Lower lobe of right lung (tissue), 2 donors: ENCODE measurements around the gene ZNF223. TPM values are rescaled to one million over a fixed set of nuclear protein-coding genes. Genes with fewer than 3 reads are reported as not detected.

Experiments
- ATAC-seq, 2 donors: fragments of 200-7000 bp; cut with Tn5 transposase; one replicate each; pipeline ENCODE4 v1.9.1; 2020 to 2022; ENCODE audit warnings: mild to moderate bottlenecking in 2 of 2, moderate library complexity in 2 of 2
- DNase-seq: peaks from one replicate; pipeline ENCODE4 v3.0.0-alpha.2; 2020
- H3K27ac ChIP-seq: fragments of 200-600 bp; one replicate; pipeline ENCODE4 v1.8.0; 2022
- H3K27me3 ChIP-seq: fragments of 200-600 bp; one replicate; pipeline ENCODE4 v1.8.0; 2022; ENCODE audit warnings: low read depth
- H3K36me3 ChIP-seq: fragments of 200-600 bp; one replicate; pipeline ENCODE4 v1.8.0; 2022; ENCODE audit warnings: mild to moderate bottlenecking
- H3K4me1 ChIP-seq: fragments of 200-600 bp; one replicate; pipeline ENCODE4 v1.8.0; 2022
- H3K4me3 ChIP-seq: fragments of 200-600 bp; one replicate; pipeline ENCODE4 v1.8.0; 2022; ENCODE audit warnings: mild to moderate bottlenecking
- H3K9me3 ChIP-seq: fragments of 200-600 bp; one replicate; pipeline ENCODE4 v1.8.0; 2022
- intact Hi-C: fragments of 100-400 bp; cut with DNase I; formaldehyde crosslinking; loops from one replicate; pipeline ENCODE4 v1.11.0; 2022
- total RNA-seq: library from RNA; stranded (reverse); fragmentation: NEBNext Ultra II Directional; extraction: Animal tissue kit (Norgen Biotek cat#: 25700); gene quantifications from one replicate; pipeline ENCODE4 v1.2.1, GENCODE V29; 2021
- TF ChIP-seq, protein P1 (sequence below): fragments of 200-600 bp; IDR thresholded peaks from one replicate; pipeline ENCODE4 v1.8.0; 2022; ENCODE audit warnings: antibody characterized with exemption, mild to moderate bottlenecking
- donor health status: DM: no; HTN: yes; CAD: no; lungs with severe emphysema.

The ZNF223 gene
- total RNA-seq, 1 donor from 2014 or later = 5.7 TPM

DNA sequence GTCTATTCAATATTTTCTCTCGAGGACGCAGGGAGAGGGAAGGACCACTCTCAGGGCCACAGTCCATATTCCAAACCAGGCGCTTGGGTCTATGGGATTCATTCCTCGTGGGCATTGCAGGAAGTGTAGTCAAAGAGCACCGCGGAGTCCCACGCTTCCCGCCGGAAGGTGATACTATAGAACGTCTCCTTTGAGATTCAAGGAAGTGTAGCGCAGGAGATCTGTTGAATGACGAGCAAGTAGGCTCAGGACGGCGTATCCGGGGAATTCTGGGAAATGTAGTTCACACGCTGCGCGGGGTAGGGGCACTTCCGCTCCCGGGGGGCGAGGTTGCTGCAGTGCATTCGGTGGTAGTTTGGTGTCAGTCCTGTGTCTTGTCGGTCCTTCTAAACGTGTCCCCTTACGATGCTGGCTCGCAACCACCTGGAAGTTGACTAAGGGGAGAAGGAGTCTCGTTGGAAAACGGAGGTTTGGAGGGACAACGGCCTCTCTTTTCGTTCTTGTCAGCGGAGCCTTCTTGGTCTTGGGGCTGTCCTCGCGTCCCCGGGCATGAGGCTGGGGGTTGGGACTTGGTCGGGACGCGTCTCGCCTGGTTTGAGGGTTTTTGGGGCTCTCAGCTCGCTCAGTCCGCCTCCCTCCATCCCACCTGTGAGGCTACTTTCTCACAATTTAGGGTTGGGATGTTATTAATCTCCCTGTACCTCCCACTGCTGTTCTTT is 20.1 kb downstream of the ZNF223 start, which contains the start of gene ZNF284:
Gene ZNF284, plus strand, starts transcription at position 336 of the 719 bp plus-strand sequence. CDS start 4,231 bp downstream, outside the sequence.
- DNase-seq (peak; percentile 84), ATAC-seq (peak; percentile 98 to 100)
- Histone ChIP-seq H3K9me3 (peaks cover 27% of the 10 kb centered on the region), H3K27me3 (no peaks in the 10 kb centered on the region), H3K36me3 (no peaks in the 10 kb centered on the region), H3K27ac (peak within 1 kb of the TSS; percentile 53), H3K4me3 (peak within 1 kb of the TSS; percentile 70), H3K4me1 (peaks cover 9% of the 10 kb centered on the region)
- intact Hi-C loops = no loop called here
- TF ChIP-seq, protein P1, sequence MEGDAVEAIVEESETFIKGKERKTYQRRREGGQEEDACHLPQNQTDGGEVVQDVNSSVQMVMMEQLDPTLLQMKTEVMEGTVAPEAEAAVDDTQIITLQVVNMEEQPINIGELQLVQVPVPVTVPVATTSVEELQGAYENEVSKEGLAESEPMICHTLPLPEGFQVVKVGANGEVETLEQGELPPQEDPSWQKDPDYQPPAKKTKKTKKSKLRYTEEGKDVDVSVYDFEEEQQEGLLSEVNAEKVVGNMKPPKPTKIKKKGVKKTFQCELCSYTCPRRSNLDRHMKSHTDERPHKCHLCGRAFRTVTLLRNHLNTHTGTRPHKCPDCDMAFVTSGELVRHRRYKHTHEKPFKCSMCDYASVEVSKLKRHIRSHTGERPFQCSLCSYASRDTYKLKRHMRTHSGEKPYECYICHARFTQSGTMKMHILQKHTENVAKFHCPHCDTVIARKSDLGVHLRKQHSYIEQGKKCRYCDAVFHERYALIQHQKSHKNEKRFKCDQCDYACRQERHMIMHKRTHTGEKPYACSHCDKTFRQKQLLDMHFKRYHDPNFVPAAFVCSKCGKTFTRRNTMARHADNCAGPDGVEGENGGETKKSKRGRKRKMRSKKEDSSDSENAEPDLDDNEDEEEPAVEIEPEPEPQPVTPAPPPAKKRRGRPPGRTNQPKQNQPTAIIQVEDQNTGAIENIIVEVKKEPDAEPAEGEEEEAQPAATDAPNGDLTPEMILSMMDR = no peak

- TF ChIP-seq, protein P1 = no peak
- H3K9me3 ChIP-seq = peaks cover 19% of the 10 kb centered on the region
- no peak overlapping the region for H3K27ac ChIP-seq
- H3K4me1 ChIP-seq = peaks cover 9% of the 10 kb centered on the region
- ATAC-seq = peak in 1 of 2 donors; percentile 40
- DNase-seq = no peak
- H3K27me3 ChIP-seq = no peaks in the 10 kb centered on the region
- H3K4me3 ChIP-seq = peak overlapping the region; percentile 70
- intact Hi-C loops = no loop called here
- peaks cover 2% of the 10 kb centered on the region for H3K36me3 ChIP-seq
Observed at GRCh38 chr19:44072543-44073401, 20.9 kb downstream of the ZNF223 start.

DNA sequence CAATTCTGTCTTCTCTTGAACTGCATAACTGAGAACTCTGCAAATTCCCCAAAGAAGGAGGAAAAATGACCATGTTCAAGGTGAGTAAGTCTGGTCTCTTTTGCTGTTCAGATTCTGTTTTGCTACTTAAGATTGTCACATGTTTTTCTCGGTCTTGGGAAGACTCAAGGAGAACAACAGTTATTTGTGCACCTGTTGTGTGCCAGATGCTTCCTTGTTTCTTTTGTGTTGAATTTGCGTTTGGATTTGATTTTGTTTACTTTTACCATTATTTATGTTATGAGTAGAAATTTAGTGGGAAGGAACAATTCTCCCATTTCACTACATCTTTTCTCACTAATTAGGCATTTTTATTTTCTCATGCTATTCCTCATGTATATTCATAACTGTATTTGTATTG is 24.5 kb downstream of the ZNF223 start:
- Histone ChIP-seq H3K36me3 (peaks cover 18% of the 10 kb centered on the region), H3K4me3 (no peak overlapping the region), H3K27me3 (no peaks in the 10 kb centered on the region), H3K9me3 (no peaks in the 10 kb centered on the region), H3K4me1 (peaks cover 9% of the 10 kb centered on the region), H3K27ac (no peak overlapping the region)
- intact Hi-C loops = no loop called here
- no peak for ATAC-seq
- TF ChIP-seq, protein P1 = no peak
- DNase-seq = no peak

DNA sequence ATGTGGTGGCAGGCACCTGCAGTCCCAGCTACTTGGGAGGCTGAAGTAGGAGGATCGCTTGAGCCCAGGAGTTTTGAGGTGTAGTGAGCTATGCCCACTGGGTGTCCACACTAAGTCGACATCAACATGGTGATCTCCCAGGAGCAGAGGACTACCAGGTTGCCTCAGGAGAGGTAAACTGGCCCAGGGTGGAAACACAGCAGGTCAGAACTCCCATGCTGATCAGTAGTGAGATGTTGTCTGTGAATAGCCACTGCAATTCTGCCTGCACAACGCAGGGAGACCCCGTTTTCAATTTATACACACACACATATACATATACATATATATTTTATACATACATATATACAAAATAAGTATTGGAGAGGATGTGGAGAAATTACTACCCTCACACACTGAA is 40.3 kb downstream of the ZNF223 start:
- Histone ChIP-seq H3K4me1 (peaks cover 7% of the 10 kb centered on the region), H3K27me3 (no peaks in the 10 kb centered on the region), H3K36me3 (peaks cover 5% of the 10 kb centered on the region), H3K9me3 (no peaks in the 10 kb centered on the region), H3K4me3 (no peak overlapping the region), H3K27ac (no peak overlapping the region)
- DNase-seq (no peak), ATAC-seq (no peak)
- TF ChIP-seq, protein P1 = no peak
- intact Hi-C loops = no loop called here

- Histone ChIP-seq H3K4me1 (peaks cover 7% of the 10 kb centered on the region), H3K36me3 (peaks cover 18% of the 10 kb centered on the region), H3K9me3 (no peaks in the 10 kb centered on the region), H3K27ac (peak within 1 kb of the TSS; percentile 78), H3K27me3 (no peaks in the 10 kb centered on the region), H3K4me3 (peak within 1 kb of the TSS; percentile 88)
- TF ChIP-seq, protein P1 = no peak
- ATAC-seq = peak; percentile 99 to 100
- intact Hi-C loops = no loop called here
- DNase-seq = peak; percentile 93
Observed at GRCh38 chr19:44093931-44094765, 42.3 kb downstream of the ZNF223 start, which contains the start of gene ZNF224. Gene ZNF224 (plus strand): TSS chr19:44094361. CDS start chr19:44097874, 3,513 bp downstream.
